GM12878 (cell line): ENCODE results near the gene MYCBP2. TPM values are rescaled to one million over a fixed set of nuclear protein-coding genes. Genes with fewer than 3 reads are reported as not detected.

Experiments used
- BRCA1 ChIP-seq: IDR thresholded peaks from 2 replicates; pipeline ENCODE4 v1.6.1; 2011; ENCODE audit warnings: low read depth, low read length, improper control_type of control experiment
- CEBPZ ChIP-seq: fragments of 150-350 bp; IDR thresholded peaks from 2 replicates; pipeline ENCODE4 v1.6.1; 2016; ENCODE audit warnings: low read depth, low read length
- HDAC2 ChIP-seq: fragments of 200-600 bp; sonication (generic); IDR thresholded peaks from 2 replicates; pipeline ENCODE4 v1.6.1; 2017
- JUNB ChIP-seq: IDR thresholded peaks from 2 replicates; pipeline ENCODE4 v1.6.1; 2016; ENCODE audit warnings: antibody characterized with exemption, mild to moderate bottlenecking
- MAX ChIP-seq: IDR thresholded peaks from 2 replicates; pipeline ENCODE4 v1.6.1; 2012; ENCODE audit warnings: low read depth, low read length, improper control_type of control experiment
- MLLT1 ChIP-seq: fragments of 450-650 bp; IDR thresholded peaks from 2 replicates; pipeline ENCODE4 v1.6.1; 2016; ENCODE audit warnings: mild to moderate bottlenecking
- MTA2 ChIP-seq: fragments of 450-650 bp; IDR thresholded peaks from 2 replicates; pipeline ENCODE4 v1.6.1; 2016; ENCODE audit warnings: low read depth, mild to moderate bottlenecking, moderate library complexity
- NFIC ChIP-seq: IDR thresholded peaks from 2 replicates; pipeline ENCODE4 v1.6.1; 2012; ENCODE audit warnings: low read depth, mild to moderate bottlenecking, inconsistent platforms, low read length, moderate library complexity
- NFYB ChIP-seq: IDR thresholded peaks from 2 replicates; pipeline ENCODE4 v1.6.1; 2011; ENCODE audit warnings: low read depth, mild to moderate bottlenecking, low read length, improper control_type of control experiment, moderate library complexity; ENCODE audit not compliant: insufficient read depth
- NR2F1 ChIP-seq: fragments of 450-650 bp; conservative IDR thresholded peaks from 2 replicates; pipeline ENCODE4 v1.6.1; 2017; ENCODE audit warnings: mild to moderate bottlenecking
- NRF1 ChIP-seq: conservative IDR thresholded peaks from 2 replicates; pipeline ENCODE4 v1.6.1; 2011; ENCODE audit warnings: mild to moderate bottlenecking, low read depth, low read length, improper control_type of control experiment
- PAX5 ChIP-seq: IDR thresholded peaks from 2 replicates; pipeline ENCODE4 v1.6.1; 2011; ENCODE audit warnings: low read depth, low read length, borderline replicate concordance
- SMAD1 ChIP-seq: fragments of 450-650 bp; IDR thresholded peaks from 2 replicates; pipeline ENCODE4 v1.6.1; 2018; ENCODE audit warnings: mild to moderate bottlenecking, low read depth; ENCODE audit not compliant: partially characterized antibody
- SREBF1 ChIP-seq: IDR thresholded peaks from 2 replicates; pipeline ENCODE4 v1.6.1; 2012; ENCODE audit warnings: mild to moderate bottlenecking, low read length
- SREBF2 ChIP-seq: IDR thresholded peaks from 2 replicates; pipeline ENCODE4 v1.6.1; 2012; ENCODE audit warnings: mild to moderate bottlenecking, low read length
- ZBTB11 ChIP-seq: fragments of 450-650 bp; formaldehyde crosslinking; IDR thresholded peaks from 2 replicates; pipeline ENCODE4 v1.5.0; 2022; ENCODE audit warnings: mild to moderate bottlenecking, missing genetic modification characterization
- ZNF592 ChIP-seq: fragments of 450-650 bp; IDR thresholded peaks from 2 replicates; pipeline ENCODE4 v1.6.1; 2017; ENCODE audit warnings: mild to moderate bottlenecking, moderate library complexity
- polyA plus RNA-seq, 11 experiments: library from polyadenylated mRNA; depleted of rRNA in 4 of 11; unstranded in 6 of 11; stranded (reverse) in 5 of 11; fragments of >200 nt; fragmentation: Nextera tagmentation in 4 of 11; fragmentation: Illumina TruSeq in 1 of 11; extraction: Ambion mirVana in 4 of 11; extraction: Trizol in 1 of 11; gene quantifications; 1 replicate in 1 of 11; 2 replicates in 10 of 11; pipeline versions ENCODE4 v1.2.1 to v1.2.3, GENCODE V29; 2011 to 2016; ENCODE audit warnings: inconsistent platforms in 2 of 11, missing spikeins in 2 of 11, low read depth in 1 of 11
- total RNA-seq, 4 experiments: library from RNA; depleted of rRNA in 3 of 4; stranded (reverse); fragments of >200 nt in 3 of 4; fragmentation: Illumina TruSeq in 1 of 4; extraction: Trizol in 1 of 4; gene quantifications; 2 replicates each; pipeline versions ENCODE4 v1.2.1 to v1.2.3, GENCODE V29; 2013 to 2021

The MYCBP2 gene
- total and polyA plus RNA-seq, 10 of the 15 experiments (the other 5 are each of a cell fraction or from before 2014, with no cell fraction given): 51.9 to 152 (median 98.2) TPM

GRCh38 chr13:77329133-77329910 is 2.4 kb upstream of the MYCBP2 start (continued):
- TF ChIP-seq NFIC (no peak), JUNB (no peak), MLLT1 (peak; percentile 73; the same call in 1 of the 2 replicates), HDAC2 (no peak), CEBPZ (no peak), NFYB (no peak), ZNF592 (no peak), NRF1 (peak; percentile 97), SREBF1 (no peak), BRCA1 (no peak), SMAD1 (no peak), NR2F1 (no peak; the same call in none of the 2 replicates), MAX (peak; percentile 74), MTA2 (peak; percentile 68), ZBTB11 (CRISPR knock-in tag) (peak; percentile 75), PAX5 (peak; percentile 51), SREBF2 (no peak)
